Endothelial cell of umbilical vein (primary cell): ENCODE data around the gene TRIM36.

Source experiments
- TF ChIP-seq, protein P1 (sequence below): IDR thresholded peaks from 2 replicates; pipeline ENCODE4 v1.6.1; 2011; ENCODE audit not compliant: insufficient read depth, insufficient read length
- TF ChIP-seq, protein P2 (sequence below), 2 donors: IDR thresholded peaks; 1 replicate in 1 of 2; 2 replicates in 1 of 2; pipeline ENCODE4 v1.5.1; 2011; ENCODE audit warnings: low read length in 2 of 2, mild to moderate bottlenecking in 2 of 2, moderate library complexity in 2 of 2, control low read depth in 1 of 2, inconsistent platforms in 1 of 2, low read depth in 1 of 2; ENCODE audit not compliant: insufficient read depth in 1 of 2; ENCODE audit errors: extremely low read depth in 1 of 2

DNA sequence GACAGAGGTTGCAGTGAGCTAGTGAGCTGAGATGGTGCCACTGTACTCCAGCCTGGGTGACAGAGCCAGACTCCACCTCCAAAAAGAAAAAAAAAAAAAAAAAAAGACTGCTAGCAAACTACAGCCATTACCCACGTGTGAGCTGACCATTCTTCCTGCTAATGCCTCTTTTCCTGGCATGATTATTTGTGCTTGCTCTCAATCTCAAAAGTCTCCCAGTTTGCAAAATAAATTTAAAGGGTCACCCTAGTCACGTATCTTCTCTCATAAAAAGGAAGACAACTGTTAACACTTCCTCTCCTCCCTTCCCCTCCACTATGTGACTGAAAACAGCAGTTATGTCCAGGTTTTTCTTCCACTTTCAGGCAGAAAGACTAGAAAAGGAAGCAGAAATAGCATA, 37.2 kb downstream of the TRIM36 start:
- TF ChIP-seq, protein P1, sequence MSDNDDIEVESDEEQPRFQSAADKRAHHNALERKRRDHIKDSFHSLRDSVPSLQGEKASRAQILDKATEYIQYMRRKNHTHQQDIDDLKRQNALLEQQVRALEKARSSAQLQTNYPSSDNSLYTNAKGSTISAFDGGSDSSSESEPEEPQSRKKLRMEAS, result no peak
- TF ChIP-seq, protein P2, sequence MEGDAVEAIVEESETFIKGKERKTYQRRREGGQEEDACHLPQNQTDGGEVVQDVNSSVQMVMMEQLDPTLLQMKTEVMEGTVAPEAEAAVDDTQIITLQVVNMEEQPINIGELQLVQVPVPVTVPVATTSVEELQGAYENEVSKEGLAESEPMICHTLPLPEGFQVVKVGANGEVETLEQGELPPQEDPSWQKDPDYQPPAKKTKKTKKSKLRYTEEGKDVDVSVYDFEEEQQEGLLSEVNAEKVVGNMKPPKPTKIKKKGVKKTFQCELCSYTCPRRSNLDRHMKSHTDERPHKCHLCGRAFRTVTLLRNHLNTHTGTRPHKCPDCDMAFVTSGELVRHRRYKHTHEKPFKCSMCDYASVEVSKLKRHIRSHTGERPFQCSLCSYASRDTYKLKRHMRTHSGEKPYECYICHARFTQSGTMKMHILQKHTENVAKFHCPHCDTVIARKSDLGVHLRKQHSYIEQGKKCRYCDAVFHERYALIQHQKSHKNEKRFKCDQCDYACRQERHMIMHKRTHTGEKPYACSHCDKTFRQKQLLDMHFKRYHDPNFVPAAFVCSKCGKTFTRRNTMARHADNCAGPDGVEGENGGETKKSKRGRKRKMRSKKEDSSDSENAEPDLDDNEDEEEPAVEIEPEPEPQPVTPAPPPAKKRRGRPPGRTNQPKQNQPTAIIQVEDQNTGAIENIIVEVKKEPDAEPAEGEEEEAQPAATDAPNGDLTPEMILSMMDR (IDR thresholded peaks at IDR 0.05; ENCODE audit: extremely low read depth in 1 of 2, insufficient read depth in 1 of 2, low read depth in 1 of 2, low read length in 2 of 2), result no peak
